K562 (cell line): ENCODE results near the gene SMIM22. TPM values are rescaled to one million over a fixed set of nuclear protein-coding genes. Genes with fewer than 3 reads are reported as not detected.

Experiments
- ATAC-seq: fragments of 200-7000 bp; cut with Tn5 transposase; 3 replicates; pipeline ENCODE4 v1.9.1; 2020; ENCODE audit warnings: moderate library complexity
- BruUV-seq: library from RNA; stranded (reverse); fragments of 400-500 nt; replicated peaks from 2 replicates; lab custom pipeline; 2021; lab: Mats Ljungman, UMichigan
- CTCF ChIA-PET: fragments of 300-600 bp; formaldehyde crosslinking; extraction: SDS; loops from one replicate; lab custom pipeline; 2021; ENCODE audit warnings: low intra/inter-chr PET ratio; lab: Yijun Ruan, JAX
- POLR2A ChIA-PET: fragments of 300-600, 350-650 bp; sonication (Branson Sonifier 250); formaldehyde crosslinking; extraction: SDS; loops from one replicate; lab custom pipeline; 2021; ENCODE audit warnings: antibody characterized with exemption, inconsistent platforms; lab: Yijun Ruan, JAX
- DNase-seq, 4 experiments: peaks; one replicate each; pipeline versions ENCODE4 v3.0.0 to v3.0.0-alpha.2; 2011 to 2018; ENCODE audit warnings: low spot score in 3 of 4, mixed read lengths in 3 of 4; ENCODE audit errors: extremely low read depth in 1 of 4
- FAIRE-seq: peaks from 2 replicates; lab custom pipeline; 2011; peaks lifted over from hg19 to GRCh38; lab: Jason Lieb, UNC
- H2AFZ ChIP-seq: 2 replicates; pipeline ENCODE4 v1.6.0; 2011; ENCODE audit warnings: low read depth, low read length, control low read depth, inconsistent platforms
- H3K27ac ChIP-seq: fragments of 200-600 bp; 3 replicates; pipeline ENCODE4 v1.8.0; 2011; ENCODE audit warnings: low read depth, mild to moderate bottlenecking, control low read depth, inconsistent platforms, low read length, moderate library complexity, mixed read lengths; ENCODE audit errors: extremely low read depth
- H3K27me3 ChIP-seq, 2 experiments: fragments of 300-600 bp in 1 of 2; 2 replicates in 1 of 2; 3 replicates in 1 of 2; pipeline versions ENCODE4 v1.6.0 to v1.8.0; 2011; ENCODE audit warnings: inconsistent platforms in 2 of 2, low read length in 2 of 2, mild to moderate bottlenecking in 1 of 2, mixed read lengths in 1 of 2, moderate library complexity in 1 of 2; ENCODE audit not compliant: control insufficient read depth in 2 of 2, insufficient read depth in 2 of 2
- H3K36me3 ChIP-seq: fragments of 300-600 bp; 3 replicates; pipeline ENCODE4 v1.8.0; 2011; ENCODE audit warnings: mild to moderate bottlenecking, low read length, inconsistent platforms; ENCODE audit not compliant: control insufficient read depth, insufficient read depth
- H3K4me1 ChIP-seq, 2 experiments: fragments of 200-600 bp in 1 of 2; replicated peaks in 1 of 2; 2 replicates in 1 of 2; 3 replicates in 1 of 2; pipeline versions ENCODE4 v1.5.1 to v1.8.0; 2011; ENCODE audit warnings: inconsistent platforms in 2 of 2, low read length in 2 of 2, mild to moderate bottlenecking in 1 of 2, mixed read lengths in 1 of 2, moderate library complexity in 1 of 2; ENCODE audit not compliant: control insufficient read depth in 2 of 2, insufficient read depth in 2 of 2
- H3K4me2 ChIP-seq: 2 replicates; pipeline ENCODE4 v1.6.1; 2011; ENCODE audit warnings: low read length, control low read depth, inconsistent platforms, mixed read lengths; ENCODE audit not compliant: insufficient read depth
- H3K4me3 ChIP-seq: fragments of 200-600 bp; sonication (generic), shearing (Covaris generic); 2 replicates; pipeline ENCODE4 v1.5.1; 2016; ENCODE audit warnings: control low read depth, inconsistent platforms
- H3K79me2 ChIP-seq: fragments of 200-600 bp; 3 replicates; pipeline ENCODE4 v1.8.0; 2011; ENCODE audit warnings: low read length, inconsistent platforms; ENCODE audit not compliant: control insufficient read depth, insufficient read depth
- H3K9ac ChIP-seq, 2 experiments: 2 replicates each; pipeline versions ENCODE4 v1.6.0 to v1.6.1; 2011; ENCODE audit warnings: low read depth in 2 of 2, low read length in 2 of 2, control low read depth in 1 of 2, inconsistent platforms in 1 of 2, mild to moderate bottlenecking in 1 of 2, mixed read lengths in 1 of 2; ENCODE audit not compliant: insufficient read depth in 1 of 2
- H3K9me1 ChIP-seq: one replicate; pipeline ENCODE4 v1.6.0; 2011; ENCODE audit warnings: inconsistent platforms, mild to moderate bottlenecking, low read length, moderate library complexity; ENCODE audit not compliant: control insufficient read depth, insufficient read depth
- H3K9me3 ChIP-seq: replicated peaks from 2 replicates; pipeline ENCODE4 v1.5.1; 2011; ENCODE audit warnings: low read depth, low read length, inconsistent platforms; ENCODE audit not compliant: control insufficient read depth, insufficient read depth
- H4K20me1 ChIP-seq: replicated peaks from 2 replicates; pipeline ENCODE4 v1.6.1; 2011; ENCODE audit warnings: low read length, inconsistent platforms, mixed read lengths; ENCODE audit not compliant: control insufficient read depth, insufficient read depth
- ARID3A ChIP-seq: IDR thresholded peaks from 2 replicates; pipeline ENCODE4 v1.6.1; 2012; ENCODE audit warnings: low read depth, low read length, improper control_type of control experiment, borderline replicate concordance
- ARNT ChIP-seq, 2 experiments: fragments of 450-650 bp; IDR thresholded peaks; 2 replicates each; pipeline ENCODE4 v1.6.1; 2016; ENCODE audit warnings: mild to moderate bottlenecking in 1 of 2
- BHLHE40 ChIP-seq: IDR thresholded peaks from 2 replicates; pipeline ENCODE4 v1.6.1; 2011; ENCODE audit warnings: low read length, improper control_type of control experiment
- HNRNPK ChIP-seq: fragments of 200-400 bp; formaldehyde crosslinking; IDR thresholded peaks from one replicate; pipeline ENCODE4 v1.6.1; 2018; ENCODE audit warnings: mild to moderate bottlenecking, low read depth, low read length; ENCODE audit not compliant: poor library complexity, severe bottlenecking
- MEF2D ChIP-seq: conservative IDR thresholded peaks from 2 replicates; pipeline ENCODE4 v1.6.1; 2016; ENCODE audit warnings: low read depth, missing genetic modification characterization, missing compliant biosample characterization
- NCOA2 ChIP-seq, 2 experiments: fragments of 450-650 bp; IDR thresholded peaks; 2 replicates each; pipeline ENCODE4 v1.6.1; 2018; ENCODE audit warnings: mild to moderate bottlenecking in 2 of 2, moderate library complexity in 1 of 2; ENCODE audit not compliant: partially characterized antibody in 2 of 2
- NFE2 ChIP-seq: IDR thresholded peaks from 2 replicates; pipeline ENCODE4 v1.6.1; 2014; ENCODE audit warnings: antibody characterized with exemption, low read depth
- NR2C1 ChIP-seq, 2 experiments: fragments of 450-650 bp; IDR thresholded peaks; 2 replicates each; pipeline ENCODE4 v1.6.1; 2017; ENCODE audit warnings: mild to moderate bottlenecking in 2 of 2, antibody characterized with exemption in 1 of 2, inconsistent platforms in 1 of 2, missing compliant biosample characterization in 1 of 2, missing genetic modification characterization in 1 of 2
- NR2C2 ChIP-seq, 2 experiments: fragments of 200-800 bp in 1 of 2; sonication (Bioruptor generic) in 1 of 2; sonication (generic) in 1 of 2; formaldehyde crosslinking in 1 of 2; IDR thresholded peaks; 2 replicates each; pipeline versions ENCODE4 v1.6.1 to v1.8.0; 2016 to 2022; ENCODE audit warnings: mild to moderate bottlenecking in 1 of 2, missing compliant biosample characterization in 1 of 2, missing genetic modification characterization in 1 of 2, missing genetic modification reagents in 1 of 2
- PHF21A ChIP-seq: fragments of 450-650 bp; IDR thresholded peaks from 2 replicates; pipeline ENCODE4 v1.6.1; 2017; ENCODE audit warnings: low read depth, borderline replicate concordance
- POLR2B ChIP-seq: fragments of 450-650 bp; IDR thresholded peaks from 2 replicates; pipeline ENCODE4 v1.6.1; 2018; ENCODE audit warnings: low read depth; ENCODE audit not compliant: partially characterized antibody
- SIX5 ChIP-seq, 2 experiments: IDR thresholded peaks; 2 replicates each; pipeline ENCODE4 v1.6.1; 2011; ENCODE audit warnings: low read length in 2 of 2, borderline replicate concordance in 1 of 2, low read depth in 1 of 2, mild to moderate bottlenecking in 1 of 2, moderate library complexity in 1 of 2; ENCODE audit not compliant: insufficient read depth in 1 of 2
- SPI1 ChIP-seq: IDR thresholded peaks from 2 replicates; pipeline ENCODE4 v1.6.1; 2011; ENCODE audit warnings: low read depth, low read length, control low read depth, borderline replicate concordance
- SRF ChIP-seq, 2 experiments: fragments of 250-450, 450-650 bp in 1 of 2; sonication (Bioruptor Pico) in 1 of 2; sonication (generic) in 1 of 2; formaldehyde crosslinking; IDR thresholded peaks; 2 replicates each; pipeline versions ENCODE4 v1.5.0 to v1.5.1; 2020 to 2022; ENCODE audit warnings: mild to moderate bottlenecking in 1 of 2, missing genetic modification reagents in 1 of 2
- TSC22D4 ChIP-seq: fragments of 450-650 bp; IDR thresholded peaks from 2 replicates; pipeline ENCODE4 v1.6.1; 2016; ENCODE audit warnings: missing genetic modification characterization, missing biosample characterization, control low read depth
- USF1 ChIP-seq: sonication (generic); formaldehyde crosslinking; IDR thresholded peaks from 2 replicates; pipeline ENCODE4 v1.9.0; 2022; ENCODE audit warnings: mild to moderate bottlenecking, missing genetic modification reagents
- YBX1 ChIP-seq: fragments of 450-650 bp; IDR thresholded peaks from 2 replicates; pipeline ENCODE4 v1.7.1; 2016; ENCODE audit warnings: mild to moderate bottlenecking
- ZNF133 ChIP-seq: fragments of 250-450 bp; sonication (Bioruptor Pico); IDR thresholded peaks from 2 replicates; pipeline ENCODE4 v1.4.0; 2020; ENCODE audit warnings: mild to moderate bottlenecking
- ZNF165 ChIP-seq: fragments of 250-450 bp; sonication (Bioruptor Pico); IDR thresholded peaks from 2 replicates; pipeline ENCODE4 v1.4.0; 2020; ENCODE audit warnings: borderline replicate concordance
- ZNF766 ChIP-seq: fragments of 200-800 bp; sonication (Bioruptor generic); conservative IDR thresholded peaks from 2 replicates; pipeline ENCODE4 v1.6.1; 2016; ENCODE audit warnings: missing genetic modification characterization, missing compliant biosample characterization
- WGBS: fragments of 100-300 bp; shearing (Covaris generic); methylation state at CpG from one replicate; pipeline ENCODE4 v1.1.6; 2016; ENCODE audit warnings: low coverage, mixed read lengths; ENCODE audit not compliant: insufficient coverage; ENCODE audit errors: missing lambda C conversion rate; 5-methylcytosine and 5-hydroxymethylcytosine counted together
- in situ Hi-C: fragments of 300-500 bp; cut with MboI; formaldehyde crosslinking; loops from 4 replicates; pipeline ENCODE4 v1.15.0; 2018; ENCODE audit warnings: inconsistent platforms, mixed read lengths
- intact Hi-C: fragments of 100-400 bp; cut with micrococcal nuclease; formaldehyde crosslinking; loops from 2 replicates; pipeline ENCODE4 v1.14.2; 2022
- polyA plus RNA-seq, 8 experiments: library from polyadenylated mRNA; depleted of rRNA in 4 of 8; stranded (reverse) in 5 of 8; unstranded in 3 of 8; fragments of >200 nt; fragmentation: Nextera tagmentation in 2 of 8; fragmentation: Illumina TruSeq in 1 of 8; extraction: Ambion mirVana in 2 of 8; extraction: Trizol in 1 of 8; gene quantifications; 2 replicates each; pipeline versions ENCODE4 v1.2.1 to v1.2.3, GENCODE V29; 2011 to 2014; ENCODE audit warnings: inconsistent platforms in 1 of 8, missing spikeins in 1 of 8
- total RNA-seq, 7 experiments: library from RNA; depleted of rRNA in 6 of 7; stranded (reverse); fragments of >200 nt in 6 of 7; fragmentation: Illumina TruSeq in 2 of 7; extraction: Trizol in 2 of 7; gene quantifications; 2 replicates each; pipeline versions ENCODE4 v1.2.1 to v1.2.3, GENCODE V29; 2011 to 2021; ENCODE audit warnings: low replicate concordance in 1 of 7

The SMIM22 gene
- total and polyA plus RNA-seq, 9 of the 15 experiments (the other 6 are each of a cell fraction or from before 2014, with no cell fraction given): not detected

- TF ChIP-seq NR2C1 (IDR thresholded peaks at IDR 0.05) (no peak), NR2C1 (tag; IDR thresholded peaks at IDR 0.05) (no peak), ZNF766 (CRISPR knock-in tag) (no peak), YBX1 (no peak), SPI1 (peak; percentile 77), MEF2D (tag) (no peak), BHLHE40 (no peak), TSC22D4 (tag) (no peak), HNRNPK (no peak), NCOA2 (IDR thresholded peaks at IDR 0.05; ENCODE audit: partially characterized antibody in 2 of 2) (no peak), NFE2 (no peak), NR2C2 (CRISPR knock-in tag; IDR thresholded peaks at IDR 0.05) (no peak), NR2C2 (tag; IDR thresholded peaks at IDR 0.05) (no peak)
- TF ChIP-seq, all 486 proteins: peak for 4
These were observed 19.5 kb downstream of the SMIM22 start (continued) for GRCh38 chr16:4814542-4815173.

- ChIA-PET POLR2A (no interaction called here), CTCF (no interaction called here)
- no TSS peak for BruUV-seq
- H3K27ac ChIP-seq: no peak overlapping the region
- no peaks in the 10 kb centered on the region for H3K79me2 ChIP-seq
- no peaks in the 10 kb centered on the region for H3K27me3 ChIP-seq
- FAIRE-seq (no peak), DNase-seq (no peak), ATAC-seq (no peak)
- H3K9me3 ChIP-seq: no peaks in the 10 kb centered on the region
- H3K4me1 ChIP-seq: no peaks in the 10 kb centered on the region
- H4K20me1 ChIP-seq: no peaks in the 10 kb centered on the region
- no peak overlapping the region for H2AFZ ChIP-seq
- H3K4me2 ChIP-seq: no peak overlapping the region
- 88% methylated on average over 6 of the region's 6 CpGs for WGBS
- intact Hi-C loops: no loop called here
- H3K36me3 ChIP-seq: peaks cover 83% of the 10 kb centered on the region
- H3K9ac ChIP-seq: no peak overlapping the region
- in situ Hi-C loops: no loop called here
- H3K4me3 ChIP-seq: no peak overlapping the region
- no peaks in the 10 kb centered on the region for H3K9me1 ChIP-seq
- no peak for TF ChIP-seq ARNT (IDR thresholded peaks at IDR 0.05)
- no peak for TF ChIP-seq USF1 (CRISPR knock-in tag)
- TF ChIP-seq SRF (CRISPR knock-in tag; IDR thresholded peaks at IDR 0.05): no peak
- no peak for TF ChIP-seq PHF21A
- TF ChIP-seq ARID3A: no peak
- no peak for TF ChIP-seq POLR2B
- no peak for TF ChIP-seq ZNF165 (CRISPR knock-in tag)
- TF ChIP-seq ZNF133: no peak
- TF ChIP-seq SIX5 (IDR thresholded peaks at IDR 0.05; ENCODE audit: borderline replicate concordance in 1 of 2, insufficient read depth in 1 of 2, low read depth in 1 of 2, low read length in 2 of 2): no peak
These were observed 25.5 kb downstream of the SMIM22 start for GRCh38 chr16:4820652-4821051.
